HCT116 (cell line): Measurements from ENCODE around the gene PYCR2. TPM values are rescaled to one million over a fixed set of nuclear protein-coding genes. Genes with fewer than 3 reads are reported as not detected.
A peak's percentile ranks its signal among the peaks of the same experiment; 100 is the strongest.

Source experiments
- ATAC-seq: fragments of 200-7000 bp; cut with Tn5 transposase; 2 replicates; pipeline ENCODE4 v1.9.1; 2020; ENCODE audit warnings: mild to moderate bottlenecking, moderate library complexity
- BruUV-seq: library from RNA; stranded (reverse); fragments of 400-500 nt; replicated peaks from 2 replicates; lab custom pipeline; 2021; lab: Mats Ljungman, UMichigan
- CTCF ChIA-PET: fragments of 300-600 bp; sonication (Branson Sonifier 250); formaldehyde crosslinking; loops from one replicate; lab custom pipeline; 2021; ENCODE audit warnings: antibody characterized with exemption; lab: Charles Lee
- POLR2A ChIA-PET: fragments of 300-600, 350-600 bp; sonication (Branson Sonifier 250); formaldehyde crosslinking; loops from one replicate; lab custom pipeline; 2021; ENCODE audit warnings: antibody characterized with exemption; lab: Charles Lee
- RAD21 ChIA-PET, 2 experiments: fragments of 300-600 bp; sonication (Branson Sonifier 250); formaldehyde crosslinking; loops; one replicate each; lab custom pipeline; 2023; ENCODE audit warnings: low total read pairs in 2 of 2; ENCODE audit not compliant: uncharacterized antibody in 2 of 2, unreplicated experiment in 2 of 2, low non-redundant PET in 1 of 2; lab: Charles Lee
- DNase-seq: peaks from one replicate; pipeline ENCODE4 v3.0.0-alpha.2; 2010; ENCODE audit warnings: low read depth, low spot score
- H2AFZ ChIP-seq: fragments of 200-600 bp; shearing (Covaris generic), sonication (generic); 2 replicates; pipeline ENCODE4 v1.6.1; 2017; ENCODE audit warnings: low read depth, mixed run types, mixed read lengths, antibody characterized with exemption, low read length; ENCODE audit not compliant: poor library complexity, severe bottlenecking
- H3K27ac ChIP-seq: 2 replicates; pipeline ENCODE4 v1.5.1; 2012; ENCODE audit warnings: low read depth, low read length
- H3K27me3 ChIP-seq: fragments of 200-600 bp; sonication (generic); 2 replicates; pipeline ENCODE4 v1.6.1; 2016; ENCODE audit warnings: mixed run types, low read length, mixed read lengths; ENCODE audit not compliant: insufficient read depth
- H3K36me3 ChIP-seq, 2 experiments: fragments of 200-500 bp in 1 of 2; fragments of 200-600 bp in 1 of 2; sonication (Bioruptor generic) in 1 of 2; sonication (generic) in 1 of 2; 2 replicates each; pipeline versions ENCODE4 v1.5.1 to v1.6.1; 2014 to 2016; ENCODE audit warnings: low read length in 2 of 2, inconsistent platforms in 1 of 2, mixed read lengths in 1 of 2, mixed run types in 1 of 2; ENCODE audit not compliant: insufficient read depth in 2 of 2, control insufficient read depth in 1 of 2
- H3K4me1 ChIP-seq, 2 experiments: fragments of 200-600 bp in 1 of 2; sonication (generic) in 1 of 2; 2 replicates each; pipeline versions ENCODE4 v1.5.1 to v1.6.1; 2012 to 2017; ENCODE audit warnings: low read length in 2 of 2, inconsistent platforms in 1 of 2, mild to moderate bottlenecking in 1 of 2, mixed read lengths in 1 of 2, mixed run types in 1 of 2, moderate library complexity in 1 of 2; ENCODE audit not compliant: insufficient read depth in 2 of 2, control insufficient read depth in 1 of 2
- H3K4me2 ChIP-seq: fragments of 200-600 bp; sonication (generic); 2 replicates; pipeline ENCODE4 v1.6.1; 2017; ENCODE audit warnings: mixed run types, low read length, mixed read lengths
- H3K4me3 ChIP-seq, 2 experiments: fragments of 200-600 bp in 1 of 2; sonication (generic) in 1 of 2; replicated peaks in 1 of 2; 2 replicates each; pipeline ENCODE4 v1.5.1; 2011 to 2016; ENCODE audit warnings: low read length in 2 of 2, control low read depth in 1 of 2, low read depth in 1 of 2, mild to moderate bottlenecking in 1 of 2, mixed read lengths in 1 of 2, mixed run types in 1 of 2
- H3K79me2 ChIP-seq: fragments of 200-600 bp; sonication (generic); 2 replicates; pipeline ENCODE4 v1.6.1; 2017; ENCODE audit warnings: mild to moderate bottlenecking, mixed run types, low read length, moderate library complexity, mixed read lengths; ENCODE audit not compliant: insufficient read depth
- H3K9ac ChIP-seq: fragments of 200-600 bp; sonication (generic); 2 replicates; pipeline ENCODE4 v1.6.1; 2016; ENCODE audit warnings: low read length, mixed read lengths
- H3K9me2 ChIP-seq: fragments of 200-600 bp; sonication (generic), shearing (Covaris generic); 2 replicates; pipeline ENCODE4 v1.6.1; 2017; ENCODE audit warnings: mixed run types, mild to moderate bottlenecking, moderate library complexity; ENCODE audit not compliant: insufficient read depth
- H3K9me3 ChIP-seq, 2 experiments: fragments of 200-500 bp in 1 of 2; fragments of 200-600 bp in 1 of 2; sonication (Bioruptor generic) in 1 of 2; sonication (generic) in 1 of 2; 2 replicates each; pipeline ENCODE4 v1.6.1; 2014 to 2017; ENCODE audit warnings: low read length in 2 of 2, mixed read lengths in 2 of 2, inconsistent platforms in 1 of 2, low read depth in 1 of 2, mild to moderate bottlenecking in 1 of 2, mixed run types in 1 of 2, moderate library complexity in 1 of 2; ENCODE audit not compliant: control insufficient read depth in 1 of 2, insufficient read depth in 1 of 2
- H4K20me1 ChIP-seq: fragments of 200-600 bp; sonication (generic), shearing (Covaris generic); 2 replicates; pipeline ENCODE4 v1.6.1; 2017; ENCODE audit warnings: mixed run types, mild to moderate bottlenecking, moderate library complexity; ENCODE audit not compliant: insufficient read depth
- CBX3 ChIP-seq: IDR thresholded peaks from 2 replicates; pipeline ENCODE4 v1.6.1; 2012; ENCODE audit warnings: low read depth
- CEBPB ChIP-seq: IDR thresholded peaks from 2 replicates; pipeline ENCODE4 v1.6.1; 2012; ENCODE audit warnings: low read depth
- EGR1 ChIP-seq: IDR thresholded peaks from 2 replicates; pipeline ENCODE4 v1.6.1; 2012; ENCODE audit warnings: low read depth
- ELF1 ChIP-seq: IDR thresholded peaks from 2 replicates; pipeline ENCODE4 v1.6.1; 2012; ENCODE audit warnings: low read depth, borderline replicate concordance
- EZH2 ChIP-seq: fragments of 200-600 bp; sonication (generic); IDR thresholded peaks from 2 replicates; pipeline ENCODE4 v1.6.1; 2017; ENCODE audit warnings: antibody characterized with exemption, mixed run types
- EZH2phosphoT487 ChIP-seq: fragments of 200-600 bp; IDR thresholded peaks from 2 replicates; pipeline ENCODE4 v1.6.1; 2018; ENCODE audit warnings: antibody characterized with exemption, borderline replicate concordance
- FOSL1 ChIP-seq: IDR thresholded peaks from 2 replicates; pipeline ENCODE4 v1.6.1; 2012; ENCODE audit warnings: low read depth
- JUND ChIP-seq: IDR thresholded peaks from 2 replicates; pipeline ENCODE4 v1.6.1; 2012
- POLR2AphosphoS5 ChIP-seq: IDR thresholded peaks from 2 replicates; pipeline ENCODE4 v1.6.1; 2011; ENCODE audit warnings: mild to moderate bottlenecking, low read depth, low read length, moderate library complexity
- RAD21 ChIP-seq: IDR thresholded peaks from 2 replicates; pipeline ENCODE4 v1.6.1; 2012; ENCODE audit warnings: low read depth, mild to moderate bottlenecking
- SIN3A ChIP-seq: IDR thresholded peaks from 2 replicates; pipeline ENCODE4 v1.6.1; 2012; ENCODE audit warnings: low read depth
- SP1 ChIP-seq: IDR thresholded peaks from 2 replicates; pipeline ENCODE4 v1.6.1; 2012; ENCODE audit warnings: low read depth
- SRF ChIP-seq: IDR thresholded peaks from 2 replicates; pipeline ENCODE4 v1.6.1; 2012; ENCODE audit warnings: low read depth
- YY1 ChIP-seq: IDR thresholded peaks from 2 replicates; pipeline ENCODE4 v1.6.1; 2011; ENCODE audit warnings: low read length, low read depth, moderate library complexity, mild to moderate bottlenecking; ENCODE audit not compliant: insufficient replicate concordance; ENCODE audit errors: extremely low read depth
- ZFX ChIP-seq: fragments of 450-650 bp; IDR thresholded peaks from 2 replicates; pipeline ENCODE4 v1.6.1; 2017
- ZNF274 ChIP-seq: fragments of 200-500 bp; sonication (Bioruptor generic); IDR thresholded peaks from 2 replicates; pipeline ENCODE4 v1.6.1; 2014; ENCODE audit warnings: mild to moderate bottlenecking, low read depth, low read length, inconsistent platforms
- intact Hi-C: fragments of 100-400 bp; cut with micrococcal nuclease; formaldehyde crosslinking; loops from 2 replicates; pipeline ENCODE4 v1.10.0; 2022
- total RNA-seq: library from RNA; stranded (reverse); gene quantifications from one replicate; pipeline ENCODE4 v1.2.1, GENCODE V29; 2021; ENCODE audit not compliant: unreplicated experiment
- TF ChIP-seq, protein P1 (sequence below): IDR thresholded peaks from 2 replicates; pipeline ENCODE4 v1.6.1; 2012
- TF ChIP-seq, protein P2 (sequence below): IDR thresholded peaks from 2 replicates; pipeline ENCODE4 v1.6.1; 2012; ENCODE audit warnings: low read depth
- TF ChIP-seq, protein P3 (sequence below), 3 experiments: fragments of 200-600 bp in 1 of 3; sonication (generic) in 1 of 3; IDR thresholded peaks in 2 of 3; conservative IDR thresholded peaks in 1 of 3; 2 replicates each; pipeline ENCODE4 v1.5.1; 2012 to 2017; ENCODE audit warnings: low read depth in 2 of 3, low read length in 2 of 3, antibody characterized with exemption in 1 of 3, borderline replicate concordance in 1 of 3, control low read depth in 1 of 3, mild to moderate bottlenecking in 1 of 3, mixed read lengths in 1 of 3, mixed run types in 1 of 3, moderate library complexity in 1 of 3; ENCODE audit not compliant: insufficient read depth in 1 of 3
- TF ChIP-seq, protein P4 (sequence below): IDR thresholded peaks from 2 replicates; pipeline ENCODE4 v1.6.1; 2012

PYCR2 gene
- total RNA-seq, 1 experiment from 2014 or later = 107 TPM

DNA sequence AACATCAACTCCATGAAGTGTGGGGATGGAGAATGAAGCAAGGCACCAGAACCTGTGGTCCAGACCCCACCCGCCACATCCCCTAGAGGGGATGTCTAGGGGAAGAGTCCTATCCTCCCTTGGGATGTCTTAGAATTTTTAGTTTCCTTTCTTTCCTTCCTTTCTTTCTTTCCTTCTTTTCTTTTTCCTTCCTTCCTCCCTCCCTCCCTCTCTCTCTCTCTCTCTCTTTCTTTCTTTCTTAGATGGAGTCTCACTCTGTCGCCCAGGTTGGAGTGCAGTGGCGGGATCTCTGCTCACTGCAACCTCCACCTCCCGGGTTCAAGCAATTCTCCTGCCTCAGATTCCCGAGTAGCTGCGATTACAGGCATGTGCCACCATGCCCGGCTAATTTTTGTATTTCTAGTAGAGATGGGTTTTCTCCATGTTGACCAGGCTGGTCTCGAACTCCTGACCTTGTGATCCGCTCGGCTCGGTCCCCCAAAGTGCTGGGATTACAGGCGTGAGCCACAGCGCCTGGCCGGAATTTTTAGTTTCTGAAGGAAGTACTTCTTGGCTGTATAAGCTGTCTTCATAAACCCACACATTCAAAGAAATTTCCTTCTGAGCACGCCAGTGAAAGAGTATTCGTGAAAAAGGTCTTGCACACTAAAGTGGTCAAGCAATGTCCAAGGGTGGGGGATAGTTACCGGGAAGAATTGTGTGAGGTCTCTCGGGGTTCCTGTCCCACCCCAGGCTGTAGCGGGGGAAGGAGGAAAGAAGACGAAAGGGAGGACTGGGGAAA lies 37.8 kb upstream of the PYCR2 start:
- Histone ChIP-seq H3K27ac (no peak overlapping the region), H3K36me3 (no peaks in the 10 kb centered on the region), H3K4me3 (no peak overlapping the region), H3K4me2 (peak overlapping the region; percentile 32; the same call in 1 of the 2 replicates), H3K27me3 (no peaks in the 10 kb centered on the region), H4K20me1 (no peaks in the 10 kb centered on the region), H3K4me1 (peaks cover 0 to 8% of the 10 kb centered on the region in 2 experiments; a peak in 1 of 4 replicates), H3K79me2 (no peaks in the 10 kb centered on the region), H2AFZ (peak overlapping the region; percentile 40), H3K9ac (no peak overlapping the region), H3K9me3 (no peaks in the 10 kb centered on the region), H3K9me2 (no peaks in the 10 kb centered on the region)
- ATAC-seq (no peak; the same call in 1 of the 2 replicates), DNase-seq (no peak)
- ChIA-PET RAD21 (no interaction called here), POLR2A (no interaction called here), CTCF (interaction anchor here (1.0 to 2.8 kb wide), 5 partner anchors 10 to 487 kb away, joined by 3 to 15 read pairs (median 5); partner anchors contain the start of gene PYCR2)
- BruUV-seq = no TSS peak
- TF ChIP-seq CBX3 (no peak), SP1 (no peak), CEBPB (no peak), ZFX (no peak), POLR2AphosphoS5 (no peak), SIN3A (no peak), ELF1 (no peak), FOSL1 (no peak), EGR1 (no peak), EZH2phosphoT487 (no peak), YY1 (no peak), SRF (no peak), EZH2 (no peak), JUND (no peak), ZNF274 (no peak), RAD21 (no peak)
- TF ChIP-seq, protein P1, sequence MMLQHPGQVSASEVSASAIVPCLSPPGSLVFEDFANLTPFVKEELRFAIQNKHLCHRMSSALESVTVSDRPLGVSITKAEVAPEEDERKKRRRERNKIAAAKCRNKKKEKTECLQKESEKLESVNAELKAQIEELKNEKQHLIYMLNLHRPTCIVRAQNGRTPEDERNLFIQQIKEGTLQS = no peak
- TF ChIP-seq, protein P2, sequence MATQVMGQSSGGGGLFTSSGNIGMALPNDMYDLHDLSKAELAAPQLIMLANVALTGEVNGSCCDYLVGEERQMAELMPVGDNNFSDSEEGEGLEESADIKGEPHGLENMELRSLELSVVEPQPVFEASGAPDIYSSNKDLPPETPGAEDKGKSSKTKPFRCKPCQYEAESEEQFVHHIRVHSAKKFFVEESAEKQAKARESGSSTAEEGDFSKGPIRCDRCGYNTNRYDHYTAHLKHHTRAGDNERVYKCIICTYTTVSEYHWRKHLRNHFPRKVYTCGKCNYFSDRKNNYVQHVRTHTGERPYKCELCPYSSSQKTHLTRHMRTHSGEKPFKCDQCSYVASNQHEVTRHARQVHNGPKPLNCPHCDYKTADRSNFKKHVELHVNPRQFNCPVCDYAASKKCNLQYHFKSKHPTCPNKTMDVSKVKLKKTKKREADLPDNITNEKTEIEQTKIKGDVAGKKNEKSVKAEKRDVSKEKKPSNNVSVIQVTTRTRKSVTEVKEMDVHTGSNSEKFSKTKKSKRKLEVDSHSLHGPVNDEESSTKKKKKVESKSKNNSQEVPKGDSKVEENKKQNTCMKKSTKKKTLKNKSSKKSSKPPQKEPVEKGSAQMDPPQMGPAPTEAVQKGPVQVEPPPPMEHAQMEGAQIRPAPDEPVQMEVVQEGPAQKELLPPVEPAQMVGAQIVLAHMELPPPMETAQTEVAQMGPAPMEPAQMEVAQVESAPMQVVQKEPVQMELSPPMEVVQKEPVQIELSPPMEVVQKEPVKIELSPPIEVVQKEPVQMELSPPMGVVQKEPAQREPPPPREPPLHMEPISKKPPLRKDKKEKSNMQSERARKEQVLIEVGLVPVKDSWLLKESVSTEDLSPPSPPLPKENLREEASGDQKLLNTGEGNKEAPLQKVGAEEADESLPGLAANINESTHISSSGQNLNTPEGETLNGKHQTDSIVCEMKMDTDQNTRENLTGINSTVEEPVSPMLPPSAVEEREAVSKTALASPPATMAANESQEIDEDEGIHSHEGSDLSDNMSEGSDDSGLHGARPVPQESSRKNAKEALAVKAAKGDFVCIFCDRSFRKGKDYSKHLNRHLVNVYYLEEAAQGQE = no peak
- TF ChIP-seq, protein P3, sequence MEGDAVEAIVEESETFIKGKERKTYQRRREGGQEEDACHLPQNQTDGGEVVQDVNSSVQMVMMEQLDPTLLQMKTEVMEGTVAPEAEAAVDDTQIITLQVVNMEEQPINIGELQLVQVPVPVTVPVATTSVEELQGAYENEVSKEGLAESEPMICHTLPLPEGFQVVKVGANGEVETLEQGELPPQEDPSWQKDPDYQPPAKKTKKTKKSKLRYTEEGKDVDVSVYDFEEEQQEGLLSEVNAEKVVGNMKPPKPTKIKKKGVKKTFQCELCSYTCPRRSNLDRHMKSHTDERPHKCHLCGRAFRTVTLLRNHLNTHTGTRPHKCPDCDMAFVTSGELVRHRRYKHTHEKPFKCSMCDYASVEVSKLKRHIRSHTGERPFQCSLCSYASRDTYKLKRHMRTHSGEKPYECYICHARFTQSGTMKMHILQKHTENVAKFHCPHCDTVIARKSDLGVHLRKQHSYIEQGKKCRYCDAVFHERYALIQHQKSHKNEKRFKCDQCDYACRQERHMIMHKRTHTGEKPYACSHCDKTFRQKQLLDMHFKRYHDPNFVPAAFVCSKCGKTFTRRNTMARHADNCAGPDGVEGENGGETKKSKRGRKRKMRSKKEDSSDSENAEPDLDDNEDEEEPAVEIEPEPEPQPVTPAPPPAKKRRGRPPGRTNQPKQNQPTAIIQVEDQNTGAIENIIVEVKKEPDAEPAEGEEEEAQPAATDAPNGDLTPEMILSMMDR (IDR thresholded peaks at IDR 0.05 in 2 of 3, conservative IDR thresholded peaks at IDR 0.05 in 1 of 3; ENCODE audit: borderline replicate concordance in 1 of 3, insufficient read depth in 1 of 3, low read depth in 2 of 3, low read length in 2 of 3) = no peak
- TF ChIP-seq, protein P4, sequence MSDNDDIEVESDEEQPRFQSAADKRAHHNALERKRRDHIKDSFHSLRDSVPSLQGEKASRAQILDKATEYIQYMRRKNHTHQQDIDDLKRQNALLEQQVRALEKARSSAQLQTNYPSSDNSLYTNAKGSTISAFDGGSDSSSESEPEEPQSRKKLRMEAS = no peak
- intact Hi-C loops = no loop called here
